ENCODE results near the gene DKK3.

Gene DKK3

DNA sequence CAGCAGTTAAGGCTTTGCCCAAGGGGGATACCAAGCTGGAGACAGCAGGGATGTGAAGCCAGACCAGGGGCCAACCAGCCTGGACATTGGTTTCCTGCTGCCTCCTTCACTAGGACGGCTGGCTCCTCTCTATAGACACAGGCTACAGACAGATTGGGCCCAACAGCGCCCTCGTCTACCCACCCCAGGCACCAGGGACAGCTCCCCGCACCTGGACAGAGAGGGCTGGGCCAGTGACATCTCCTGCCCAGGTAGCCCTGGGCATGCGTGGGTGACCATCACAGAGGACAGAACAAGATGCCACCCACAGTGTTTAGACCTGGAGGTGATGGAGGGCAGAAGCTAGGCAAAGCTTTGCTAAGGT lies 1.2 kb downstream of the DKK3 start:
- Histone ChIP-seq H3K36me3 (ENCODE audit: insufficient read depth) (no peaks in the 10 kb centered on the region), H3K4me1 (ENCODE audit: low read depth, poor library complexity, severe bottlenecking) (no peaks in the 10 kb centered on the region), H3K4me2 (no peak overlapping the region), H3K79me2 (ENCODE audit: insufficient read depth, low read depth) (no peaks in the 10 kb centered on the region), H3K4me3 (IDR thresholded peaks at IDR 0.05; ENCODE audit: insufficient read depth, low read depth, low read length) (no peak overlapping the region), H2AFZ (ENCODE audit: low read depth) (no peak overlapping the region), H3K27me3 (ENCODE audit: insufficient read depth, low read depth) (no peaks in the 10 kb centered on the region), H4K20me1 (ENCODE audit: insufficient read depth) (no peaks in the 10 kb centered on the region), H3K9ac (no peak overlapping the region), H3K27ac (no peak overlapping the region)
- no peak for TF ChIP-seq CTCF (conservative IDR thresholded peaks at IDR 0.05; ENCODE audit: low read depth, low read length)

- Histone ChIP-seq H4K20me1 (ENCODE audit: insufficient read depth) (no peaks in the 10 kb centered on the region), H3K79me2 (ENCODE audit: insufficient read depth, low read depth) (no peaks in the 10 kb centered on the region), H3K27me3 (ENCODE audit: insufficient read depth, low read depth) (no peaks in the 10 kb centered on the region), H3K4me1 (ENCODE audit: low read depth, poor library complexity, severe bottlenecking) (no peaks in the 10 kb centered on the region), H2AFZ (ENCODE audit: low read depth) (no peak overlapping the region), H3K36me3 (ENCODE audit: insufficient read depth) (no peaks in the 10 kb centered on the region), H3K9ac (no peak overlapping the region), H3K4me2 (no peak overlapping the region), H3K27ac (no peak overlapping the region), H3K4me3 (IDR thresholded peaks at IDR 0.05; ENCODE audit: insufficient read depth, low read depth, low read length) (no peak overlapping the region)
- no peak for TF ChIP-seq CTCF (conservative IDR thresholded peaks at IDR 0.05; ENCODE audit: low read depth, low read length)
Observed at GRCh38 chr11:12006552-12007229, 1.7 kb downstream of the DKK3 start.

GRCh38 chr11:12005476-12005875 lies 3.0 kb downstream of the DKK3 start:
- Histone ChIP-seq H3K9ac (no peak overlapping the region), H3K4me3 (IDR thresholded peaks at IDR 0.05; ENCODE audit: insufficient read depth, low read depth, low read length) (no peak overlapping the region), H3K36me3 (ENCODE audit: insufficient read depth) (no peaks in the 10 kb centered on the region)

GRCh38 chr11:12005061-12005460 lies 3.4 kb downstream of the DKK3 start:
- TF ChIP-seq CTCF (conservative IDR thresholded peaks at IDR 0.05; ENCODE audit: low read depth, low read length): no peak
- H3K27me3 ChIP-seq (ENCODE audit: insufficient read depth, low read depth): no peaks in the 10 kb centered on the region
- no peaks in the 10 kb centered on the region for H3K4me1 ChIP-seq (ENCODE audit: low read depth, poor library complexity, severe bottlenecking)
- H3K9ac ChIP-seq: no peak overlapping the region
- H2AFZ ChIP-seq (ENCODE audit: low read depth): no peak overlapping the region
- no peak overlapping the region for H3K4me2 ChIP-seq
- H3K79me2 ChIP-seq (ENCODE audit: insufficient read depth, low read depth): no peaks in the 10 kb centered on the region
- no peak overlapping the region for H3K4me3 ChIP-seq (IDR thresholded peaks at IDR 0.05; ENCODE audit: insufficient read depth, low read depth, low read length)
- no peaks in the 10 kb centered on the region for H4K20me1 ChIP-seq (ENCODE audit: insufficient read depth)
- no peak overlapping the region for H3K27ac ChIP-seq
- H3K36me3 ChIP-seq (ENCODE audit: insufficient read depth): no peaks in the 10 kb centered on the region

More at GRCh38 chr11:12005476-12005875, 3.0 kb downstream of the DKK3 start:
- no peak overlapping the region for H3K27ac ChIP-seq
- H3K27me3 ChIP-seq (ENCODE audit: insufficient read depth, low read depth): no peaks in the 10 kb centered on the region
- H2AFZ ChIP-seq (ENCODE audit: low read depth): no peak overlapping the region
- H3K4me2 ChIP-seq: no peak overlapping the region
- H4K20me1 ChIP-seq (ENCODE audit: insufficient read depth): no peaks in the 10 kb centered on the region
- H3K4me1 ChIP-seq (ENCODE audit: low read depth, poor library complexity, severe bottlenecking): no peaks in the 10 kb centered on the region
- no peak for TF ChIP-seq CTCF (conservative IDR thresholded peaks at IDR 0.05; ENCODE audit: low read depth, low read length)
- H3K79me2 ChIP-seq (ENCODE audit: insufficient read depth, low read depth): no peaks in the 10 kb centered on the region
